Spleen (tissue), 11 donors: ENCODE data around the gene PTPRG. TPM values are rescaled to one million over a fixed set of nuclear protein-coding genes. Genes with fewer than 3 reads are reported as not detected.

ENCODE experiments used
- DNase-seq: peaks from one replicate; pipeline ENCODE4 v3.0.0-alpha.2; 2020
- H3K27ac ChIP-seq, 8 donors: fragments of 200-600 bp; sonication (generic) in 7 of 8; 1 replicate in 4 of 8; 2 replicates in 4 of 8; pipeline versions ENCODE4 v1.5.0 to v1.8.0; 2016 to 2021; ENCODE audit warnings: inconsistent platforms in 4 of 8, mild to moderate bottlenecking in 4 of 8, moderate library complexity in 1 of 8
- H3K27me3 ChIP-seq, 7 donors: fragments of 200-600 bp; sonication (generic) in 6 of 7; replicated peaks in 1 of 7; 1 replicate in 4 of 7; 2 replicates in 3 of 7; pipeline versions ENCODE4 v1.5.0 to v1.8.0; 2016 to 2021; ENCODE audit warnings: inconsistent platforms in 3 of 7, mild to moderate bottlenecking in 1 of 7
- H3K36me3 ChIP-seq, 6 donors: fragments of 200-600 bp; sonication (generic) in 5 of 6; 1 replicate in 4 of 6; 2 replicates in 2 of 6; pipeline versions ENCODE4 v1.5.0 to v1.8.0; 2016 to 2021; ENCODE audit warnings: inconsistent platforms in 2 of 6
- H3K4me1 ChIP-seq, 6 donors: fragments of 200-600 bp; sonication (generic) in 5 of 6; 1 replicate in 3 of 6; 2 replicates in 3 of 6; pipeline versions ENCODE4 v1.5.0 to v1.8.0; 2016 to 2021; ENCODE audit warnings: inconsistent platforms in 3 of 6
- H3K4me3 ChIP-seq, 8 donors: fragments of 200-600 bp; sonication (generic) in 7 of 8; 1 replicate in 4 of 8; 2 replicates in 4 of 8; pipeline versions ENCODE4 v1.5.0 to v1.8.0; 2016 to 2021; ENCODE audit warnings: inconsistent platforms in 4 of 8, mild to moderate bottlenecking in 4 of 8, moderate library complexity in 2 of 8
- H3K9me3 ChIP-seq, 8 donors: fragments of 200-600 bp; sonication (generic) in 7 of 8; 1 replicate in 4 of 8; 2 replicates in 4 of 8; pipeline versions ENCODE4 v1.5.0 to v1.8.0; 2016 to 2021; ENCODE audit warnings: inconsistent platforms in 4 of 8
- CTCF ChIP-seq, 11 experiments: fragments of 200-600 bp in 7 of 11; fragments of 450-650 bp in 4 of 11; sonication (generic) in 4 of 11; IDR thresholded peaks in 8 of 11; conservative IDR thresholded peaks in 3 of 11; 1 replicate in 7 of 11; 2 replicates in 4 of 11; pipeline versions ENCODE4 v1.4.0 to v1.8.0; 2016 to 2021; ENCODE audit warnings: antibody characterized with exemption in 11 of 11, inconsistent platforms in 4 of 11, mild to moderate bottlenecking in 1 of 11
- POLR2A ChIP-seq, 3 donors: fragments of 450-650 bp; IDR thresholded peaks; one replicate each; pipeline ENCODE4 v1.5.1; 2017; ENCODE audit warnings: antibody characterized with exemption in 3 of 3, mild to moderate bottlenecking in 1 of 3
- POLR2AphosphoS5 ChIP-seq, 3 donors: sonication (generic); formaldehyde crosslinking; IDR thresholded peaks; one replicate each; pipeline ENCODE4 v1.5.1; 2017; ENCODE audit warnings: antibody characterized with exemption in 3 of 3
- WGBS, 5 donors: extraction: QIAGEN DNeasy Blood & Tissue Kit in 3 of 5; methylation state at CpG; one replicate each; pipeline versions ENCODE4 v1.1.5 to v1.1.7; 2013 to 2018; 5-methylcytosine and 5-hydroxymethylcytosine counted together
- intact Hi-C: fragments of 100-400 bp; cut with DNase I; formaldehyde crosslinking; loops from one replicate; pipeline ENCODE4 v1.15.0; 2023; ENCODE audit warnings: low total_unique reads
- polyA plus RNA-seq, 3 donors: library from polyadenylated mRNA; stranded (reverse); fragments of 200-250 nt; gene quantifications; one replicate each; pipeline ENCODE4 v1.2.1, GENCODE V29; 2013
- total RNA-seq, 7 donors: library from RNA; depleted of rRNA in 3 of 7; stranded (reverse); fragments of >200 nt in 3 of 7; fragmentation: NEBNext Ultra II Directional in 4 of 7; extraction: Animal tissue kit (Norgen Biotek cat#: 25700) in 4 of 7; gene quantifications; one replicate each; pipeline versions ENCODE4 v1.1.0 to v1.2.1, GENCODE V29; 2016 to 2021
- donor health status: healthy with polysubstance abuse.
- donor health status: DM: no; HTN: no; CAD: no; lungs with moderate emphysema.
- donor health status: DM: no; HTN: no; CAD: no.
- donor health status: Bipolar disorder and iron deficiency.
- donor health status: healthy.
- donor health status: DM: no; HTN: no; CAD: no.
- donor health status: DM: yes; HTN: yes; CAD: no.

Gene PTPRG
- total and polyA plus RNA-seq, 10 donors = 0.89 to 77.0 (median 34.5) TPM

DNA sequence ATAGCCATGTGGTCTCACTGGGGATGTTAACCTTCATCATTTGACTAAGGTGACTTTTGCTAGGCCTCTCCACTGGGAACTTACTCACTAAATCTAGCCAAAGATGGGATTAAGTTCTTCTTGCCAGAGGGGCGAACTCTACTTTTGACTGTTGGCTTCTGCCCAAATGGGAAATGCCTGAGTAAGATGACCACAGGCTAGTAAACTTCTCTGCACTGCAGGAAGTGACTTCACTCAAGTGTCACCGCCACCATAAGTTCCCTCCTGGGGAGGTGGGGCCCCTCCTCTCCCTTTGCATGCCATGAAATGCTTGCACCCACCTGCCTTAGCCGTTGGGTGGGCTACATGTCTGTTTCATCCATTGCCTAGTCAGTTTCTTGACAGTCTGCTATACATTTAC is 423.6 kb downstream of the PTPRG start:
- WGBS, 5 donors = 43 to 70% (median 58%) methylated on average over 3 of the region's 3 CpGs
- H3K27ac ChIP-seq = no peak overlapping the region
- intact Hi-C loops = no loop called here
- TF ChIP-seq POLR2AphosphoS5 (IDR thresholded peaks at IDR 0.05) (no peak), POLR2A (IDR thresholded peaks at IDR 0.05) (no peak), CTCF (IDR thresholded peaks at IDR 0.05 in 8 of 11, conservative IDR thresholded peaks at IDR 0.05 in 3 of 11) (no peak)
- H3K4me3 ChIP-seq = no peak overlapping the region
- H3K36me3 ChIP-seq = no peaks in the 10 kb centered on the region
- DNase-seq = no peak
- no peaks in the 10 kb centered on the region for H3K9me3 ChIP-seq
- H3K4me1 ChIP-seq = peaks cover 0 to 3% (median 0%) of the 10 kb centered on the region in 6 donors
- H3K27me3 ChIP-seq = no peaks in the 10 kb centered on the region

GRCh38 chr3:61986473-61986872 is 425.1 kb downstream of the PTPRG start:
- no peak for DNase-seq
- Histone ChIP-seq H3K4me3 (no peak overlapping the region), H3K9me3 (no peaks in the 10 kb centered on the region), H3K27me3 (no peaks in the 10 kb centered on the region), H3K27ac (no peak overlapping the region), H3K4me1 (no peaks in the 10 kb centered on the region), H3K36me3 (no peaks in the 10 kb centered on the region)
- 79 to 92% (median 84%) methylated on average over 3 of the region's 3 CpGs for whole genome bisulfite sequencing, 5 donors
- intact Hi-C loops = no loop called here
- no peak for TF ChIP-seq POLR2A (IDR thresholded peaks at IDR 0.05)
- no peak for TF ChIP-seq POLR2AphosphoS5 (IDR thresholded peaks at IDR 0.05)
- TF ChIP-seq CTCF (IDR thresholded peaks at IDR 0.05 in 8 of 11, conservative IDR thresholded peaks at IDR 0.05 in 3 of 11) = no peak

GRCh38 chr3:61989681-61990080 is 428.3 kb downstream of the PTPRG start:
- no peaks in the 10 kb centered on the region for H3K36me3 ChIP-seq
- peaks cover 0 to 4% (median 0%) of the 10 kb centered on the region in 6 donors for H3K4me1 ChIP-seq
- no peaks in the 10 kb centered on the region for H3K9me3 ChIP-seq
- intact Hi-C loops = no loop called here
- no peak for DNase-seq
- no peak overlapping the region for H3K4me3 ChIP-seq
- no peak overlapping the region for H3K27ac ChIP-seq
- TF ChIP-seq POLR2AphosphoS5 (IDR thresholded peaks at IDR 0.05) (no peak), POLR2A (IDR thresholded peaks at IDR 0.05) (no peak), CTCF (IDR thresholded peaks at IDR 0.05 in 8 of 11, conservative IDR thresholded peaks at IDR 0.05 in 3 of 11) (no peak)
- no peaks in the 10 kb centered on the region for H3K27me3 ChIP-seq
- 76 to 89% (median 83%) methylated on average over 4 of the region's 4 CpGs for WGBS, 5 donors

GRCh38 chr3:61990327-61991027 is 429.1 kb downstream of the PTPRG start:
- Histone ChIP-seq H3K36me3 (no peaks in the 10 kb centered on the region), H3K4me3 (no peak overlapping the region), H3K4me1 (peaks cover 0 to 5% (median 0%) of the 10 kb centered on the region in 6 donors), H3K9me3 (no peaks in the 10 kb centered on the region), H3K27me3 (no peaks in the 10 kb centered on the region), H3K27ac (no peak overlapping the region)
- TF ChIP-seq POLR2AphosphoS5 (IDR thresholded peaks at IDR 0.05) = no peak
- no peak for TF ChIP-seq CTCF (IDR thresholded peaks at IDR 0.05 in 8 of 11, conservative IDR thresholded peaks at IDR 0.05 in 3 of 11)
- TF ChIP-seq POLR2A (IDR thresholded peaks at IDR 0.05) = no peak
- intact Hi-C loops = no loop called here
- no peak for DNase-seq
- 89 to 96% (median 93%) methylated on average over 4 of the region's 4 CpGs for WGBS, 5 donors
